ENCODE results near the gene GUCY1B1.
A peak's percentile ranks its signal among the peaks of the same experiment; 100 is the strongest.

The GUCY1B1 gene

DNA sequence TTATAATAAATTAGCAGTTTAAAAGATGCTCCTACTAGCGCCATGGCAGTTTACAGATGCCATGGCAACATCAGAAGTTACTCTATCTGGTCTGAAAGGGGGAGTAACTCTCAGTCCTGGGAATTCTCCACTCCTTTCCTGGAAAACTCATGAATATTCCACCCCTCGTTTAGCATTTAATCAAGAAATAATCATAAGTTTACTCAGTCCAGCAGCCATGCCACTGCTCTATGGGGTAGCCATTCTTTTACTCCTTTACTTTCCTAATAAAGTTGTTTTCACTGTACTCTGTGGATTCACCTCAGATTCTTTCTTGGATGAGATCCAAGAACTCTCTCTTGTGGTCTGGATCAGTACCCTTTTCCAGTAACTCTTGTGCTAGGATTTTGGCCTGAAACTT is 52.3 kb downstream of the GUCY1B1 start:
- DNase-seq (ENCODE audit: low read depth) = peak; percentile 53
- in situ Hi-C loops (cut with HindIII; ENCODE audit: low sequenced_read_pairs) = no loop called here
- TF ChIP-seq, protein P1, sequence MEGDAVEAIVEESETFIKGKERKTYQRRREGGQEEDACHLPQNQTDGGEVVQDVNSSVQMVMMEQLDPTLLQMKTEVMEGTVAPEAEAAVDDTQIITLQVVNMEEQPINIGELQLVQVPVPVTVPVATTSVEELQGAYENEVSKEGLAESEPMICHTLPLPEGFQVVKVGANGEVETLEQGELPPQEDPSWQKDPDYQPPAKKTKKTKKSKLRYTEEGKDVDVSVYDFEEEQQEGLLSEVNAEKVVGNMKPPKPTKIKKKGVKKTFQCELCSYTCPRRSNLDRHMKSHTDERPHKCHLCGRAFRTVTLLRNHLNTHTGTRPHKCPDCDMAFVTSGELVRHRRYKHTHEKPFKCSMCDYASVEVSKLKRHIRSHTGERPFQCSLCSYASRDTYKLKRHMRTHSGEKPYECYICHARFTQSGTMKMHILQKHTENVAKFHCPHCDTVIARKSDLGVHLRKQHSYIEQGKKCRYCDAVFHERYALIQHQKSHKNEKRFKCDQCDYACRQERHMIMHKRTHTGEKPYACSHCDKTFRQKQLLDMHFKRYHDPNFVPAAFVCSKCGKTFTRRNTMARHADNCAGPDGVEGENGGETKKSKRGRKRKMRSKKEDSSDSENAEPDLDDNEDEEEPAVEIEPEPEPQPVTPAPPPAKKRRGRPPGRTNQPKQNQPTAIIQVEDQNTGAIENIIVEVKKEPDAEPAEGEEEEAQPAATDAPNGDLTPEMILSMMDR (IDR thresholded peaks at IDR 0.05; ENCODE audit: low read depth, low read length, missing control alignments) = no peak
- no peak overlapping the region for H3K4me3 ChIP-seq (ENCODE audit: low read depth, low read length)

DNA sequence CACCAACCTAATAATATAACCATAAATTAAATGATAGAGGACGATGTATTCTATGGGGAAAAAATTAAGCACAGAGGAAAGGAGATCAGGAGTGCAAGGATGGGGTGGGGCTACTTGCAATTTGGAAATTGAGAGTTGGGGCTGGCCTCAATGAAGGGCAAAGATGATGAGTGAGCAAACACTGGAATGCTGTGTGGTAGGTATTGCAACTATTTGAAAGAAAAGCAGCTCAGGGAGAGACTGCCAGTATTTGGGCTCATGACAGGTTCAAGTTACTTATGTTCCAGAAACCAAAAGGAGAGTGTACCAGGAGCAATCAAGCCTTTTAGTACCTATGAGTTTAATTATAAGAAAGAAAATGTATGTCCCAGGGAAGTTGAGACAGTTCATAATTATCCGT is 59.8 kb downstream of the GUCY1B1 start:
- H3K4me3 ChIP-seq (ENCODE audit: low read depth, low read length) = no peak overlapping the region
- in situ Hi-C loops (cut with HindIII; ENCODE audit: low sequenced_read_pairs) = no loop called here
- no peak for DNase-seq (ENCODE audit: low read depth)
- TF ChIP-seq, protein P1 (IDR thresholded peaks at IDR 0.05; ENCODE audit: low read depth, low read length, missing control alignments) = no peak

DNA sequence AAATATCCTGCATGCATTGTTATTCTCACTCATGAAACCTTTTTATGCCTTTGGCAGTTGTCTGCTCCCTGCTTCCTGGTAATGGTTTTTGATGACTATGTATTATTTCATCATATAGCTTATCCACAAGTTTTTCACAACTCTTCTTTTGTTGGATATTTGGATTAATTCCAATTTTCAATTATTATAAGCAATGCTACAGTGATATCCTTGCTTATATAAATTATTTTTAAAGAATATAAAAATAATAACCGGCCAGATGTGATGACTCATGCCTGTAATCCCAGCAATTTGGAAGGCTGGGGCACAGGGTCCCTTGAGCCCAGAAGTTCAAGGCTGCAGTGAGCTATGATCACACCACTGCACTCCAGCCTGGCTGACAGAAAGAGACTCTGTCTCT is 60.2 kb downstream of the GUCY1B1 start:
- no peak overlapping the region for H3K4me3 ChIP-seq (ENCODE audit: low read depth, low read length)
- TF ChIP-seq, protein P1 (IDR thresholded peaks at IDR 0.05; ENCODE audit: low read depth, low read length, missing control alignments) = no peak
- in situ Hi-C loops (cut with HindIII; ENCODE audit: low sequenced_read_pairs) = no loop called here
- DNase-seq (ENCODE audit: low read depth) = no peak

DNA sequence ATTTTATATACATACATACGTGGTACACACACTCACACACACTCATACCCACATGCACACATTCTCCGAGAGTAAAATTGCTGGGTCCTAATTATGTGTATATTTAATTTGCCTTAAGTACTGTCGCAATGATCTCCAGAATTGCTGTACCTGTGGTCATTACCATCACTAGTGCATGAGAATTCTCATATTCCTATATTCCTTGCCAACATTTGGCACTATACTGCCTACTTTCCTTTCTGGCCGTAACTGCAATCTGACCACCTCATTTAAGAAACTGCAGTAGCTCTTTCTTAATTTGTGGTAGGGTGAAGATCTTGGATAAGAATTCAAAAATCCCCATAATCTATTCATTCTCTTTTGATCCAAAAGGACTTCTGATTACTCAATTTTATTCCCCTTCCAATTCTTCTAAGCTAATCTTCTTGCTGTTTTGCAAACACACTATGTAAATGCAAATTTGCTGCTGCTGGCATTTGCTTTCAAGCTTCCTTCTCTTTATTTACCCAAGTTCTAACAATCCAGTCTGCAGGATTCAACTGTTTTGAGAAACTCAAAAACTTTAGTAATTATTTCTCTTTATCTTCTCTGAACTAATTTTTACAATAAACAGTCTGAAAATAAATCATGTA is 62.2 kb downstream of the GUCY1B1 start:
- in situ Hi-C loops (cut with HindIII; ENCODE audit: low sequenced_read_pairs) = no loop called here
- TF ChIP-seq, protein P1 (IDR thresholded peaks at IDR 0.05; ENCODE audit: low read depth, low read length, missing control alignments) = no peak
- H3K4me3 ChIP-seq (ENCODE audit: low read depth, low read length) = no peak overlapping the region
- DNase-seq (ENCODE audit: low read depth) = no peak

DNA sequence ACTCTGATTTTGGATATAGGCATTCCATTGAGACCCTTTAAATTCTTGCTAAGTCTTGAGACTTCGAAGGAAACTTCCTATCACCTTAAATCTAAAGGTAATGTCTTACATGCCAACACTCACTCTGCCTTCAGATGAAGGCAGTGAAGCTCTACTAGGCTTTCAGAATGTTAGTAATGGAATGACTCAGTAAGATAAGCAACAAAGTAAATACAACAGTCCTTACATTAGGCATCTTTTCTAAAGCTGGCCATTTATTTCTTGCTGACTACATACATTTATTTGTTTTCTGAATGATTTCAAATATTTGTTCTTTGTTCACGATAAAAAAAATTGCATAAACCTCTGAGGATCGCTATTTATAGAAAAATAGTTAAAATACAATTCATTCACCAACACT is 63.8 kb downstream of the GUCY1B1 start:
- TF ChIP-seq, protein P1 (IDR thresholded peaks at IDR 0.05; ENCODE audit: low read depth, low read length, missing control alignments) = no peak
- DNase-seq (ENCODE audit: low read depth) = no peak
- no peak overlapping the region for H3K4me3 ChIP-seq (ENCODE audit: low read depth, low read length)
- in situ Hi-C loops (cut with HindIII; ENCODE audit: low sequenced_read_pairs) = no loop called here

DNA sequence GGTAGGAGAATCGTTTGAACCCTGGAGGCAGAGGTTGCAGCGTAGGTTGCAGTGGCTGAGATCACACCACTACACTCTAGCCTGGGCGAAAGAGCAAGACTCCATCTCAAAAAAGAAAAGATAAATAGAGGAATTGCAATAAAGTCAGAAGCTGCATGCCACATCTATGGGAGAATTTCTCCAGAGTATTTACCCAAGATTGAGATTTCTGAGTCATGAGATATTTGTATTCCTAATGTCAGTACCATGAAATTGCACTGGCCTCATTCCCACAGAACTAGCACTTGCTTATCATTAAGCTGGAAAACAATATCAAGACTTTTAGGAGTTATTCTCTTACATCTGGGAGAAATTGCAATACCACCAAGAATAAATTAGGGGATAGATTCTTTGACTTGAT is 69.8 kb downstream of the GUCY1B1 start:
- peak; percentile 78 for DNase-seq (ENCODE audit: low read depth)
- in situ Hi-C loops (cut with HindIII; ENCODE audit: low sequenced_read_pairs) = no loop called here
- TF ChIP-seq, protein P1 (IDR thresholded peaks at IDR 0.05; ENCODE audit: low read depth, low read length, missing control alignments) = no peak
- no peak overlapping the region for H3K4me3 ChIP-seq (ENCODE audit: low read depth, low read length)
